WTC11 (cell line): Measurements from ENCODE around the gene IL37.

ENCODE experiments used
- CREM ChIP-seq: sonication (generic); formaldehyde crosslinking; IDR thresholded peaks from 2 replicates; pipeline ENCODE4 v1.8.1; 2022; ENCODE audit warnings: mild to moderate bottlenecking, missing genetic modification reagents, moderate library complexity
- JUN ChIP-seq: sonication (generic); formaldehyde crosslinking; IDR thresholded peaks from 2 replicates; pipeline ENCODE4 v1.8.0; 2023; ENCODE audit warnings: mild to moderate bottlenecking, missing genetic modification reagents
- NR1H2 ChIP-seq: sonication (generic); formaldehyde crosslinking; IDR thresholded peaks from 2 replicates; pipeline ENCODE4 v1.9.0; 2021; ENCODE audit warnings: mild to moderate bottlenecking, moderate library complexity, missing genetic modification reagents
- NR3C1 ChIP-seq: sonication (generic); formaldehyde crosslinking; conservative IDR thresholded peaks from 2 replicates; pipeline ENCODE4 v1.8.1; 2023; ENCODE audit warnings: low read depth, mild to moderate bottlenecking, missing genetic modification reagents
- SOX15 ChIP-seq: fragments of 250-450 bp; sonication (Bioruptor Pico); IDR thresholded peaks from 2 replicates; pipeline ENCODE4 v1.9.0; 2021; ENCODE audit warnings: mild to moderate bottlenecking
- TCF7 ChIP-seq: sonication (generic); formaldehyde crosslinking; IDR thresholded peaks from 2 replicates; pipeline ENCODE4 v1.8.0; 2022; ENCODE audit warnings: mild to moderate bottlenecking, low read depth, missing genetic modification reagents, moderate library complexity
- TF ChIP-seq, protein P1 (sequence below): fragments of 200-600 bp; IDR thresholded peaks from 2 replicates; pipeline ENCODE4 v1.8.0; 2022; ENCODE audit warnings: antibody characterized with exemption
- TF ChIP-seq, protein P2 (sequence below): sonication (generic); formaldehyde crosslinking; IDR thresholded peaks from 2 replicates; pipeline ENCODE4 v1.8.1; 2022; ENCODE audit warnings: low read depth, missing genetic modification reagents, borderline replicate concordance

DNA sequence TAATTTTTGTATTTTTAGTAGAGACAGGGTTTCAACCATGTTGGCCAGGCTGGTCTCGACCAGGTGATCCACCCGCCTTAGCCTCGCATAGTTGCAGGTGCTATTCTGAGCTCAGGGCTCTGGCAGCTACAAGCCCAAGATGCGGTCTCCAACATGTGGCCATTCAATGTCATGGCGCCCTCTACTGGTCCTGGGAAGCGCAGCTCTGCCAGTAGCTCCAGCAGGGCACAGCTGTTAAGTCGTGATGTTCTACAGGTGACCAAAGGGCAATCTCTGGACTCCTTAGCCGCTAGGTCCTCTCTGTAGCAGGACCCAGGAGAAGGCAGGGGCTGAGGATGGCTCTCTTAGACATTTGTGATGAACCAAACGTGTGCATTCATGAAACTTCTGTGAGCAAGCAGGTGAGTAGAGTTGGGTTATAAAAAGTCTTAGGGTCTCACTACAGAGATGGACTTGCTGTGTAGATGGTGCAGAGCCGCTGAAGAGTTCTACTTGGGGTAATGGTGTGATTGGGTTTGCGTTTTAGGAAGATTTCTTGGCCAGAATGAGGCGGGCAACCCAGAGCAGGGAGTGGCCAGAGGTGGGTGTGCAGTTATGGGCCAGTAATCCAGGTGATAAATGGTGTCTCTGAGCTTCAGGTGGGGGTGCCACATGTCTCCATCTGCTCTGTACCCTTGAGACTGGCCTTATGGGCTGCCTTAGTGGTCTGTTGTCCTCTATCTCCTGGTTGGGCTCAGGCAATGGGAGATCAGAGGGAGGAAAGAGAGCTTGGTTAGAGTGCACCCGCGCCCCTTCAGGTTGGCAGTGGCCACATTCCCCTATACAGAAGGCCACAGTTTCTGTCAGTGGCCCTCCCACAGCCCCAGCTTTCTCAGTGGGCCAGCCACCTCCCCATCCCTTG is 31.0 kb downstream of the IL37 start:
- TF ChIP-seq, protein P1, sequence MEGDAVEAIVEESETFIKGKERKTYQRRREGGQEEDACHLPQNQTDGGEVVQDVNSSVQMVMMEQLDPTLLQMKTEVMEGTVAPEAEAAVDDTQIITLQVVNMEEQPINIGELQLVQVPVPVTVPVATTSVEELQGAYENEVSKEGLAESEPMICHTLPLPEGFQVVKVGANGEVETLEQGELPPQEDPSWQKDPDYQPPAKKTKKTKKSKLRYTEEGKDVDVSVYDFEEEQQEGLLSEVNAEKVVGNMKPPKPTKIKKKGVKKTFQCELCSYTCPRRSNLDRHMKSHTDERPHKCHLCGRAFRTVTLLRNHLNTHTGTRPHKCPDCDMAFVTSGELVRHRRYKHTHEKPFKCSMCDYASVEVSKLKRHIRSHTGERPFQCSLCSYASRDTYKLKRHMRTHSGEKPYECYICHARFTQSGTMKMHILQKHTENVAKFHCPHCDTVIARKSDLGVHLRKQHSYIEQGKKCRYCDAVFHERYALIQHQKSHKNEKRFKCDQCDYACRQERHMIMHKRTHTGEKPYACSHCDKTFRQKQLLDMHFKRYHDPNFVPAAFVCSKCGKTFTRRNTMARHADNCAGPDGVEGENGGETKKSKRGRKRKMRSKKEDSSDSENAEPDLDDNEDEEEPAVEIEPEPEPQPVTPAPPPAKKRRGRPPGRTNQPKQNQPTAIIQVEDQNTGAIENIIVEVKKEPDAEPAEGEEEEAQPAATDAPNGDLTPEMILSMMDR = peak; percentile 71
- no peak for TF ChIP-seq JUN (CRISPR knock-in tag)
- TF ChIP-seq SOX15 = no peak
- no peak for TF ChIP-seq TCF7 (CRISPR knock-in tag)
- TF ChIP-seq NR1H2 (CRISPR knock-in tag) = no peak
- TF ChIP-seq NR3C1 (CRISPR knock-in tag) = no peak
- no peak for TF ChIP-seq CREM (CRISPR knock-in tag)
- TF ChIP-seq, protein P2, sequence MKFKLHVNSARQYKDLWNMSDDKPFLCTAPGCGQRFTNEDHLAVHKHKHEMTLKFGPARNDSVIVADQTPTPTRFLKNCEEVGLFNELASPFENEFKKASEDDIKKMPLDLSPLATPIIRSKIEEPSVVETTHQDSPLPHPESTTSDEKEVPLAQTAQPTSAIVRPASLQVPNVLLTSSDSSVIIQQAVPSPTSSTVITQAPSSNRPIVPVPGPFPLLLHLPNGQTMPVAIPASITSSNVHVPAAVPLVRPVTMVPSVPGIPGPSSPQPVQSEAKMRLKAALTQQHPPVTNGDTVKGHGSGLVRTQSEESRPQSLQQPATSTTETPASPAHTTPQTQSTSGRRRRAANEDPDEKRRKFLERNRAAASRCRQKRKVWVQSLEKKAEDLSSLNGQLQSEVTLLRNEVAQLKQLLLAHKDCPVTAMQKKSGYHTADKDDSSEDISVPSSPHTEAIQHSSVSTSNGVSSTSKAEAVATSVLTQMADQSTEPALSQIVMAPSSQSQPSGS (CRISPR knock-in tag) = no peak
